K562 (cell line): ENCODE data around the gene ARHGEF7. TPM values are rescaled to one million over a fixed set of nuclear protein-coding genes. Genes with fewer than 3 reads are reported as not detected.

Experiments
- ATAC-seq: fragments of 200-7000 bp; cut with Tn5 transposase; 3 replicates; pipeline ENCODE4 v1.9.1; 2020; ENCODE audit warnings: moderate library complexity
- BruUV-seq: library from RNA; stranded (reverse); fragments of 400-500 nt; replicated peaks from 2 replicates; lab custom pipeline; 2021; lab: Mats Ljungman, UMichigan
- CTCF ChIA-PET: fragments of 300-600 bp; formaldehyde crosslinking; extraction: SDS; loops from one replicate; lab custom pipeline; 2021; ENCODE audit warnings: low intra/inter-chr PET ratio; lab: Yijun Ruan, JAX
- POLR2A ChIA-PET: fragments of 300-600, 350-650 bp; sonication (Branson Sonifier 250); formaldehyde crosslinking; extraction: SDS; loops from one replicate; lab custom pipeline; 2021; ENCODE audit warnings: antibody characterized with exemption, inconsistent platforms; lab: Yijun Ruan, JAX
- DNase-seq, 4 experiments: peaks; one replicate each; pipeline versions ENCODE4 v3.0.0 to v3.0.0-alpha.2; 2011 to 2018; ENCODE audit warnings: low spot score in 3 of 4, mixed read lengths in 3 of 4; ENCODE audit errors: extremely low read depth in 1 of 4
- FAIRE-seq: peaks from 2 replicates; lab custom pipeline; 2011; peaks lifted over from hg19 to GRCh38; lab: Jason Lieb, UNC
- H2AFZ ChIP-seq: 2 replicates; pipeline ENCODE4 v1.6.0; 2011; ENCODE audit warnings: low read depth, low read length, control low read depth, inconsistent platforms
- H3K27ac ChIP-seq: fragments of 200-600 bp; 3 replicates; pipeline ENCODE4 v1.8.0; 2011; ENCODE audit warnings: low read depth, mild to moderate bottlenecking, control low read depth, inconsistent platforms, low read length, moderate library complexity, mixed read lengths; ENCODE audit errors: extremely low read depth
- H3K27me3 ChIP-seq, 2 experiments: fragments of 300-600 bp in 1 of 2; 2 replicates in 1 of 2; 3 replicates in 1 of 2; pipeline versions ENCODE4 v1.6.0 to v1.8.0; 2011; ENCODE audit warnings: inconsistent platforms in 2 of 2, low read length in 2 of 2, mild to moderate bottlenecking in 1 of 2, mixed read lengths in 1 of 2, moderate library complexity in 1 of 2; ENCODE audit not compliant: control insufficient read depth in 2 of 2, insufficient read depth in 2 of 2
- H3K36me3 ChIP-seq: fragments of 300-600 bp; 3 replicates; pipeline ENCODE4 v1.8.0; 2011; ENCODE audit warnings: mild to moderate bottlenecking, low read length, inconsistent platforms; ENCODE audit not compliant: control insufficient read depth, insufficient read depth
- H3K4me1 ChIP-seq, 2 experiments: fragments of 200-600 bp in 1 of 2; replicated peaks in 1 of 2; 2 replicates in 1 of 2; 3 replicates in 1 of 2; pipeline versions ENCODE4 v1.5.1 to v1.8.0; 2011; ENCODE audit warnings: inconsistent platforms in 2 of 2, low read length in 2 of 2, mild to moderate bottlenecking in 1 of 2, mixed read lengths in 1 of 2, moderate library complexity in 1 of 2; ENCODE audit not compliant: control insufficient read depth in 2 of 2, insufficient read depth in 2 of 2
- H3K4me2 ChIP-seq: 2 replicates; pipeline ENCODE4 v1.6.1; 2011; ENCODE audit warnings: low read length, control low read depth, inconsistent platforms, mixed read lengths; ENCODE audit not compliant: insufficient read depth
- H3K4me3 ChIP-seq: fragments of 200-600 bp; sonication (generic), shearing (Covaris generic); 2 replicates; pipeline ENCODE4 v1.5.1; 2016; ENCODE audit warnings: control low read depth, inconsistent platforms
- H3K79me2 ChIP-seq: fragments of 200-600 bp; 3 replicates; pipeline ENCODE4 v1.8.0; 2011; ENCODE audit warnings: low read length, inconsistent platforms; ENCODE audit not compliant: control insufficient read depth, insufficient read depth
- H3K9ac ChIP-seq, 2 experiments: 2 replicates each; pipeline versions ENCODE4 v1.6.0 to v1.6.1; 2011; ENCODE audit warnings: low read depth in 2 of 2, low read length in 2 of 2, control low read depth in 1 of 2, inconsistent platforms in 1 of 2, mild to moderate bottlenecking in 1 of 2, mixed read lengths in 1 of 2; ENCODE audit not compliant: insufficient read depth in 1 of 2
- H3K9me1 ChIP-seq: one replicate; pipeline ENCODE4 v1.6.0; 2011; ENCODE audit warnings: inconsistent platforms, mild to moderate bottlenecking, low read length, moderate library complexity; ENCODE audit not compliant: control insufficient read depth, insufficient read depth
- H3K9me3 ChIP-seq: replicated peaks from 2 replicates; pipeline ENCODE4 v1.5.1; 2011; ENCODE audit warnings: low read depth, low read length, inconsistent platforms; ENCODE audit not compliant: control insufficient read depth, insufficient read depth
- H4K20me1 ChIP-seq: replicated peaks from 2 replicates; pipeline ENCODE4 v1.6.1; 2011; ENCODE audit warnings: low read length, inconsistent platforms, mixed read lengths; ENCODE audit not compliant: control insufficient read depth, insufficient read depth
- NR2F6 ChIP-seq: fragments of 450-650 bp; formaldehyde crosslinking; IDR thresholded peaks from 2 replicates; pipeline ENCODE4 v1.4.0; 2020; ENCODE audit warnings: mild to moderate bottlenecking
- RAD51 ChIP-seq: fragments of 450-650 bp; IDR thresholded peaks from 2 replicates; pipeline ENCODE4 v1.7.1; 2016; ENCODE audit warnings: low read depth, mild to moderate bottlenecking, borderline replicate concordance
- SMAD3 ChIP-seq: fragments of 450-650 bp; formaldehyde crosslinking; conservative IDR thresholded peaks from 2 replicates; pipeline ENCODE4 v1.4.0; 2020; ENCODE audit warnings: mild to moderate bottlenecking
- ZNF444 ChIP-seq: fragments of 250-450 bp; sonication (Bioruptor Pico); IDR thresholded peaks from 2 replicates; pipeline ENCODE4 v1.4.0; 2020; ENCODE audit warnings: mild to moderate bottlenecking, moderate library complexity
- WGBS: fragments of 100-300 bp; shearing (Covaris generic); methylation state at CpG from one replicate; pipeline ENCODE4 v1.1.6; 2016; ENCODE audit warnings: low coverage, mixed read lengths; ENCODE audit not compliant: insufficient coverage; ENCODE audit errors: missing lambda C conversion rate; 5-methylcytosine and 5-hydroxymethylcytosine counted together
- in situ Hi-C: fragments of 300-500 bp; cut with MboI; formaldehyde crosslinking; loops from 4 replicates; pipeline ENCODE4 v1.15.0; 2018; ENCODE audit warnings: inconsistent platforms, mixed read lengths
- intact Hi-C: fragments of 100-400 bp; cut with micrococcal nuclease; formaldehyde crosslinking; loops from 2 replicates; pipeline ENCODE4 v1.14.2; 2022
- polyA plus RNA-seq, 8 experiments: library from polyadenylated mRNA; depleted of rRNA in 4 of 8; stranded (reverse) in 5 of 8; unstranded in 3 of 8; fragments of >200 nt; fragmentation: Nextera tagmentation in 2 of 8; fragmentation: Illumina TruSeq in 1 of 8; extraction: Ambion mirVana in 2 of 8; extraction: Trizol in 1 of 8; gene quantifications; 2 replicates each; pipeline versions ENCODE4 v1.2.1 to v1.2.3, GENCODE V29; 2011 to 2014; ENCODE audit warnings: inconsistent platforms in 1 of 8, missing spikeins in 1 of 8
- total RNA-seq, 7 experiments: library from RNA; depleted of rRNA in 6 of 7; stranded (reverse); fragments of >200 nt in 6 of 7; fragmentation: Illumina TruSeq in 2 of 7; extraction: Trizol in 2 of 7; gene quantifications; 2 replicates each; pipeline versions ENCODE4 v1.2.1 to v1.2.3, GENCODE V29; 2011 to 2021; ENCODE audit warnings: low replicate concordance in 1 of 7

ARHGEF7 gene
- total and polyA plus RNA-seq, 9 of the 15 experiments (the other 6 are each of a cell fraction or from before 2014, with no cell fraction given): 2.1 to 26.8 (median 17.5) TPM

GRCh38 chr13:111338841-111339240, 223.7 kb downstream of the ARHGEF7 start:
- H3K27ac ChIP-seq: no peak overlapping the region
- no peaks in the 10 kb centered on the region for H3K79me2 ChIP-seq
- no peaks in the 10 kb centered on the region for H3K9me1 ChIP-seq
- in situ Hi-C loops: no loop called here
- intact Hi-C loops: no loop called here
- peaks cover 3 to 60% of the 10 kb centered on the region in 2 experiments; a peak in 4 of 5 replicates for H3K27me3 ChIP-seq
- ChIA-PET CTCF (no interaction called here), POLR2A (no interaction called here)
- TF ChIP-seq NR2F6 (CRISPR knock-in tag) (no peak), ZNF444 (CRISPR knock-in tag) (no peak), SMAD3 (CRISPR knock-in tag) (no peak)
- no peaks in the 10 kb centered on the region; a peak in 1 of 5 replicates for H3K4me1 ChIP-seq
- ATAC-seq (no peak), FAIRE-seq (no peak), DNase-seq (no peak)
- H3K4me2 ChIP-seq: no peak overlapping the region
- H3K4me3 ChIP-seq: no peak overlapping the region
- no peaks in the 10 kb centered on the region for H4K20me1 ChIP-seq
- no peaks in the 10 kb centered on the region for H3K36me3 ChIP-seq
- no peak overlapping the region for H2AFZ ChIP-seq
- no peaks in the 10 kb centered on the region for H3K9me3 ChIP-seq
- BruUV-seq: no TSS peak
- 4% methylated on average over 10 of the region's 11 CpGs for WGBS
- H3K9ac ChIP-seq: no peak overlapping the region

GRCh38 chr13:111339366-111340143, 224.4 kb downstream of the ARHGEF7 start:
- Histone ChIP-seq H3K4me3 (no peak overlapping the region), H3K4me1 (no peaks in the 10 kb centered on the region; a peak in 1 of 5 replicates), H2AFZ (no peak overlapping the region), H3K27me3 (peaks cover 3 to 61% of the 10 kb centered on the region in 2 experiments; a peak in 4 of 5 replicates), H3K79me2 (no peaks in the 10 kb centered on the region), H3K36me3 (no peaks in the 10 kb centered on the region), H3K27ac (no peak overlapping the region), H3K9me3 (no peaks in the 10 kb centered on the region), H3K4me2 (no peak overlapping the region), H4K20me1 (no peaks in the 10 kb centered on the region), H3K9ac (no peak overlapping the region), H3K9me1 (no peaks in the 10 kb centered on the region)
- in situ Hi-C loops (no loop called here), intact Hi-C loops (no loop called here)
- WGBS: 0% methylated on average over 21 of the region's 29 CpGs
- ATAC-seq (no peak), DNase-seq (no peak), FAIRE-seq (no peak)
- CTCF ChIA-PET: no interaction called here
- POLR2A ChIA-PET: no interaction called here
- no peak for TF ChIP-seq RAD51
- BruUV-seq: no TSS peak
